Measurements from ENCODE around the gene UBE2V1. TPM values are rescaled to one million over a fixed set of nuclear protein-coding genes. Genes with fewer than 3 reads are reported as not detected.

The UBE2V1 gene
- total RNA-seq, 2 experiments from 2014 or later, result 57.3 to 143 TPM

GRCh38 chr20:50094522-50094921 lies 18.4 kb downstream of the UBE2V1 start:
- POLR2A ChIA-PET, result no interaction called here
- BruUV-seq (replicated peaks), result TSS peak; percentile 12
- H3K27ac ChIP-seq (ENCODE audit: low read depth, low read length, poor library complexity, severe bottlenecking), result no peak overlapping the region
- H3K79me2 ChIP-seq (ENCODE audit: insufficient read depth, low read depth, low read length), result peaks cover 38% of the 10 kb centered on the region; the same call in 1 of the 2 replicates
- peaks cover 81% of the 10 kb centered on the region for H3K36me3 ChIP-seq (ENCODE audit: insufficient read depth, low read length)
- H3K9me2 ChIP-seq (ENCODE audit: insufficient read depth, low read length), result no peaks in the 10 kb centered on the region
- H3K4me2 ChIP-seq (ENCODE audit: low read length), result no peak overlapping the region
- DNase-seq (ENCODE audit: low spot score), result no peak
- no peaks in the 10 kb centered on the region for H4K20me1 ChIP-seq (ENCODE audit: insufficient read depth, low read length)
- H3K4me3 ChIP-seq (ENCODE audit: low read depth, low read length, poor library complexity, severe bottlenecking), result no peak overlapping the region
- no peaks in the 10 kb centered on the region for H3K4me1 ChIP-seq (ENCODE audit: insufficient read depth, low read length, poor library complexity, severe bottlenecking)
- H3K9me3 ChIP-seq (ENCODE audit: low read length), result no peaks in the 10 kb centered on the region
- CTCF ChIA-PET (ENCODE audit: unreplicated experiment), result no interaction called here
- intact Hi-C loops (cut with micrococcal nuclease; ENCODE audit: unreplicated experiment), result no loop called here
- H2AFZ ChIP-seq (ENCODE audit: low read length), result no peak overlapping the region
- no peak for TF ChIP-seq CTCF (conservative IDR thresholded peaks at IDR 0.05; ENCODE audit: low read length)
- TF ChIP-seq EZH2phosphoT487 (IDR thresholded peaks at IDR 0.05; ENCODE audit: borderline replicate concordance, low read depth, low read length), result no peak

- Histone ChIP-seq H3K79me2 (ENCODE audit: insufficient read depth, low read depth, low read length) (peaks cover 26% of the 10 kb centered on the region; the same call in 1 of the 2 replicates), H3K4me2 (ENCODE audit: low read length) (no peak overlapping the region), H3K9me2 (ENCODE audit: insufficient read depth, low read length) (no peaks in the 10 kb centered on the region), H2AFZ (ENCODE audit: low read length) (no peak overlapping the region), H3K4me1 (ENCODE audit: insufficient read depth, low read length, poor library complexity, severe bottlenecking) (no peaks in the 10 kb centered on the region), H4K20me1 (ENCODE audit: insufficient read depth, low read length) (no peaks in the 10 kb centered on the region), H3K27ac (ENCODE audit: low read depth, low read length, poor library complexity, severe bottlenecking) (no peak overlapping the region), H3K9me3 (ENCODE audit: low read length) (no peaks in the 10 kb centered on the region), H3K4me3 (ENCODE audit: low read depth, low read length, poor library complexity, severe bottlenecking) (no peak overlapping the region), H3K36me3 (ENCODE audit: insufficient read depth, low read length) (peaks cover 82% of the 10 kb centered on the region)
- BruUV-seq (replicated peaks), result no TSS peak
- CTCF ChIA-PET (ENCODE audit: unreplicated experiment), result no interaction called here
- intact Hi-C loops (cut with micrococcal nuclease; ENCODE audit: unreplicated experiment), result no loop called here
- POLR2A ChIA-PET, result interaction anchor here (0.7 to 1.4 kb wide), 2 partner anchors 16 to 61 kb away, joined by 4 to 6 read pairs; no protein-coding TSS in a partner anchor
- no peak for DNase-seq (ENCODE audit: low spot score)
- no peak for TF ChIP-seq EZH2phosphoT487 (IDR thresholded peaks at IDR 0.05; ENCODE audit: borderline replicate concordance, low read depth, low read length)
- TF ChIP-seq CTCF (conservative IDR thresholded peaks at IDR 0.05; ENCODE audit: low read length), result no peak
Observed at GRCh38 chr20:50093240-50093639, 19.7 kb downstream of the UBE2V1 start.

GRCh38 chr20:50092436-50092835 lies 20.5 kb downstream of the UBE2V1 start:
- no peak for DNase-seq (ENCODE audit: low spot score)
- TF ChIP-seq EZH2phosphoT487 (IDR thresholded peaks at IDR 0.05; ENCODE audit: borderline replicate concordance, low read depth, low read length) (no peak), CTCF (conservative IDR thresholded peaks at IDR 0.05; ENCODE audit: low read length) (no peak)
- peaks cover 81% of the 10 kb centered on the region for H3K36me3 ChIP-seq (ENCODE audit: insufficient read depth, low read length)
- no peak overlapping the region for H2AFZ ChIP-seq (ENCODE audit: low read length)
- no peak overlapping the region for H3K27ac ChIP-seq (ENCODE audit: low read depth, low read length, poor library complexity, severe bottlenecking)
- H3K9me2 ChIP-seq (ENCODE audit: insufficient read depth, low read length), result no peaks in the 10 kb centered on the region
- ChIA-PET CTCF (ENCODE audit: unreplicated experiment) (no interaction called here), POLR2A (interaction anchor here (1.4 kb wide), 1 partner anchor 17 kb away, joined by 4 read pairs; no protein-coding TSS in a partner anchor)
- no peaks in the 10 kb centered on the region for H3K9me3 ChIP-seq (ENCODE audit: low read length)
- H3K4me3 ChIP-seq (ENCODE audit: low read depth, low read length, poor library complexity, severe bottlenecking), result no peak overlapping the region
- H3K4me2 ChIP-seq (ENCODE audit: low read length), result no peak overlapping the region
- intact Hi-C loops (cut with micrococcal nuclease; ENCODE audit: unreplicated experiment), result no loop called here
- H4K20me1 ChIP-seq (ENCODE audit: insufficient read depth, low read length), result no peaks in the 10 kb centered on the region
- H3K4me1 ChIP-seq (ENCODE audit: insufficient read depth, low read length, poor library complexity, severe bottlenecking), result no peaks in the 10 kb centered on the region
- peaks cover 18% of the 10 kb centered on the region; the same call in 1 of the 2 replicates for H3K79me2 ChIP-seq (ENCODE audit: insufficient read depth, low read depth, low read length)
- BruUV-seq (replicated peaks), result TSS peak; percentile 22
